ENCODE results near the gene ACAP1. TPM values are rescaled to one million over a fixed set of nuclear protein-coding genes. Genes with fewer than 3 reads are reported as not detected.

ACAP1 gene
- total and polyA plus RNA-seq, 9 of the 15 experiments (the other 6 are each of a cell fraction or from before 2014, with no cell fraction given) = 0.15 to 8.5 (median 2.4) TPM

GRCh38 chr17:7398612-7399011 is 62.3 kb downstream of the ACAP1 start:
- Histone ChIP-seq H3K9me1 (ENCODE audit: control insufficient read depth, insufficient read depth, low read length) (no peaks in the 10 kb centered on the region), H4K20me1 (replicated peaks; ENCODE audit: control insufficient read depth, insufficient read depth, low read length) (no peaks in the 10 kb centered on the region), H3K9ac (ENCODE audit: insufficient read depth in 1 of 2, low read depth in 2 of 2, low read length in 2 of 2) (no peak overlapping the region), H3K4me3 (no peak overlapping the region), H2AFZ (ENCODE audit: low read depth, low read length) (no peak overlapping the region), H3K9me3 (replicated peaks; ENCODE audit: control insufficient read depth, insufficient read depth, low read depth, low read length) (no peaks in the 10 kb centered on the region), H3K27me3 (ENCODE audit: control insufficient read depth in 2 of 2, insufficient read depth in 2 of 2, low read length in 2 of 2) (no peaks in the 10 kb centered on the region), H3K79me2 (ENCODE audit: control insufficient read depth, insufficient read depth, low read length) (peaks cover 8% of the 10 kb centered on the region; the same call in 2 of the 3 replicates), H3K36me3 (ENCODE audit: control insufficient read depth, insufficient read depth, low read length) (peaks cover 3% of the 10 kb centered on the region; the same call in 1 of the 3 replicates), H3K27ac (ENCODE audit: extremely low read depth, low read depth, low read length) (no peak overlapping the region), H3K4me1 (replicated peaks in 1 of 2; ENCODE audit: control insufficient read depth in 2 of 2, insufficient read depth in 2 of 2, low read length in 2 of 2) (peaks cover 9 to 29% of the 10 kb centered on the region in 2 experiments; a peak in 4 of 5 replicates), H3K4me2 (ENCODE audit: insufficient read depth, low read length) (no peak overlapping the region)
- ChIA-PET POLR2A (interaction anchor here (0.8 to 1.2 kb wide), 2 partner anchors 12 to 78 kb away, joined by 3 read pairs; no protein-coding TSS in a partner anchor), CTCF (ENCODE audit: low intra/inter-chr PET ratio) (no interaction called here)
- 70% methylated on average over 2 of the region's 2 CpGs for WGBS (ENCODE audit: insufficient coverage, low coverage, missing lambda C conversion rate)
- intact Hi-C loops (cut with micrococcal nuclease) (no loop called here), in situ Hi-C loops (cut with MboI) (no loop called here)
- ATAC-seq = no peak
- no peak for DNase-seq (ENCODE audit: extremely low read depth in 1 of 4, low spot score in 3 of 4)
- no TSS peak for BruUV-seq (replicated peaks)
- FAIRE-seq = no peak
- no peak for TF ChIP-seq POLR2G (IDR thresholded peaks at IDR 0.05; ENCODE audit: low read depth, low read length)
- peak; percentile 41 for TF ChIP-seq RBM25 (IDR thresholded peaks at IDR 0.05; ENCODE audit: low read depth, low read length, severe bottlenecking)
- TF ChIP-seq ZNF121 (CRISPR knock-in tag; conservative IDR thresholded peaks at IDR 0.05) = peak; percentile 85

Small RNA genes lying within 50 kb of the gene (small RNA-seq; reads per million reads assigned to genes)
- not detected for gene AC026954.2

Other genes starting within 250 kb of the ACAP1 start
Only the 7 nearest of the 35 such genes appear.
- 0.12 and 0.59 TPM in 2 replicates for gene YBX2, start 41.9 kb upstream of the ACAP1 start, total RNA-seq (2014; rRNA removed)
- gene YBX2, start 41.9 kb upstream of the ACAP1 start, total RNA-seq (2014; rRNA removed; fragmentation: Illumina TruSeq; extraction: Trizol) = not detected in 2 replicates
- gene YBX2, start 41.9 kb upstream of the ACAP1 start, total RNA-seq (2015; rRNA removed; fragmentation: Illumina TruSeq; extraction: Trizol) = not detected in 2 replicates
- 0.20 and 0.27 TPM in 2 replicates for gene YBX2, start 41.9 kb upstream of the ACAP1 start, total RNA-seq (2021)
- gene YBX2, start 41.9 kb upstream of the ACAP1 start, polyA plus RNA-seq (2011; rRNA removed) = not detected in 2 replicates
- not detected in 2 replicates for gene YBX2, start 41.9 kb upstream of the ACAP1 start, polyA plus RNA-seq (2014; fragmentation: Illumina TruSeq; extraction: Trizol)
- gene YBX2, start 41.9 kb upstream of the ACAP1 start, polyA plus RNA-seq (2014; fragmentation: Nextera tagmentation; extraction: Ambion mirVana) = not detected
- gene YBX2, start 41.9 kb upstream of the ACAP1 start, polyA plus RNA-seq (2014; rRNA removed) = 0.03 TPM in 1 of 2 replicates, not detected in the other
- gene EIF5A, start 28.9 kb upstream of the ACAP1 start, total RNA-seq (2014; rRNA removed) = 772 and 1,052 TPM in 2 replicates
- gene EIF5A, start 28.9 kb upstream of the ACAP1 start, total RNA-seq (2014; rRNA removed; fragmentation: Illumina TruSeq; extraction: Trizol) = 407 and 468 TPM in 2 replicates
- gene EIF5A, start 28.9 kb upstream of the ACAP1 start, total RNA-seq (2015; rRNA removed; fragmentation: Illumina TruSeq; extraction: Trizol) = 519 and 545 TPM in 2 replicates
- 939 and 976 TPM in 2 replicates for gene EIF5A, start 28.9 kb upstream of the ACAP1 start, total RNA-seq (2021)
- 752 and 898 TPM in 2 replicates for gene EIF5A, start 28.9 kb upstream of the ACAP1 start, polyA plus RNA-seq (2011; rRNA removed)
- gene EIF5A, start 28.9 kb upstream of the ACAP1 start, polyA plus RNA-seq (2014; fragmentation: Illumina TruSeq; extraction: Trizol) = 1,163 and 1,198 TPM in 2 replicates
- 10 to 100 TPM; 22.9 to 82.7 TPM for gene EIF5A, start 28.9 kb upstream of the ACAP1 start, polyA plus RNA-seq (2014; fragmentation: Nextera tagmentation; extraction: Ambion mirVana)
- 917 and 945 TPM in 2 replicates for gene EIF5A, start 28.9 kb upstream of the ACAP1 start, polyA plus RNA-seq (2014; rRNA removed)
- gene GPS2, start 21.2 kb upstream of the ACAP1 start, total RNA-seq (2014; rRNA removed) = 60.5 and 75.7 TPM in 2 replicates
- gene GPS2, start 21.2 kb upstream of the ACAP1 start, total RNA-seq (2014; rRNA removed; fragmentation: Illumina TruSeq; extraction: Trizol) = 35.6 and 37.0 TPM in 2 replicates
- 36.8 and 39.1 TPM in 2 replicates for gene GPS2, start 21.2 kb upstream of the ACAP1 start, total RNA-seq (2015; rRNA removed; fragmentation: Illumina TruSeq; extraction: Trizol)
- gene GPS2, start 21.2 kb upstream of the ACAP1 start, total RNA-seq (2021) = 41.8 and 43.7 TPM in 2 replicates
- 18.4 and 22.4 TPM in 2 replicates for gene GPS2, start 21.2 kb upstream of the ACAP1 start, polyA plus RNA-seq (2011; rRNA removed)
- gene GPS2, start 21.2 kb upstream of the ACAP1 start, polyA plus RNA-seq (2014; fragmentation: Illumina TruSeq; extraction: Trizol) = 58.9 and 61.5 TPM in 2 replicates
- 10 to 100 TPM; 18.3 to 21.1 TPM for gene GPS2, start 21.2 kb upstream of the ACAP1 start, polyA plus RNA-seq (2014; fragmentation: Nextera tagmentation; extraction: Ambion mirVana)
- gene GPS2, start 21.2 kb upstream of the ACAP1 start, polyA plus RNA-seq (2014; rRNA removed) = 45.6 and 47.6 TPM in 2 replicates
- gene NEURL4, start 7.2 kb upstream of the ACAP1 start, total RNA-seq (2014; rRNA removed) = 10.5 and 15.2 TPM in 2 replicates
- 5.9 and 8.3 TPM in 2 replicates for gene NEURL4, start 7.2 kb upstream of the ACAP1 start, total RNA-seq (2014; rRNA removed; fragmentation: Illumina TruSeq; extraction: Trizol)
- gene NEURL4, start 7.2 kb upstream of the ACAP1 start, total RNA-seq (2015; rRNA removed; fragmentation: Illumina TruSeq; extraction: Trizol) = 13.5 and 13.9 TPM in 2 replicates
- 29.8 and 37.4 TPM in 2 replicates for gene NEURL4, start 7.2 kb upstream of the ACAP1 start, total RNA-seq (2021)
- gene NEURL4, start 7.2 kb upstream of the ACAP1 start, polyA plus RNA-seq (2011; rRNA removed) = 11.5 and 18.4 TPM in 2 replicates
- gene NEURL4, start 7.2 kb upstream of the ACAP1 start, polyA plus RNA-seq (2014; fragmentation: Illumina TruSeq; extraction: Trizol) = 18.0 and 19.7 TPM in 2 replicates
- gene NEURL4, start 7.2 kb upstream of the ACAP1 start, polyA plus RNA-seq (2014; fragmentation: Nextera tagmentation; extraction: Ambion mirVana) = under 1 TPM; 0.08 to 0.39 TPM
- gene NEURL4, start 7.2 kb upstream of the ACAP1 start, polyA plus RNA-seq (2014; rRNA removed) = 23.9 and 25.3 TPM in 2 replicates
- 2.6 and 2.7 TPM in 2 replicates for gene KCTD11, start 15.6 kb downstream of the ACAP1 start, total RNA-seq (2014; rRNA removed)
- gene KCTD11, start 15.6 kb downstream of the ACAP1 start, total RNA-seq (2014; rRNA removed; fragmentation: Illumina TruSeq; extraction: Trizol) = 1.2 and 1.3 TPM in 2 replicates
- gene KCTD11, start 15.6 kb downstream of the ACAP1 start, total RNA-seq (2015; rRNA removed; fragmentation: Illumina TruSeq; extraction: Trizol) = 1.4 and 1.5 TPM in 2 replicates
- gene KCTD11, start 15.6 kb downstream of the ACAP1 start, total RNA-seq (2021) = 3.0 and 3.2 TPM in 2 replicates
- gene KCTD11, start 15.6 kb downstream of the ACAP1 start, polyA plus RNA-seq (2011; rRNA removed) = 2.6 and 2.7 TPM in 2 replicates
- 2.4 and 2.9 TPM in 2 replicates for gene KCTD11, start 15.6 kb downstream of the ACAP1 start, polyA plus RNA-seq (2014; fragmentation: Illumina TruSeq; extraction: Trizol)
- gene KCTD11, start 15.6 kb downstream of the ACAP1 start, polyA plus RNA-seq (2014; fragmentation: Nextera tagmentation; extraction: Ambion mirVana) = under 1 TPM in 1 of 2 experiments, not detected in 1; 0.01 TPM
- 2.6 and 2.8 TPM in 2 replicates for gene KCTD11, start 15.6 kb downstream of the ACAP1 start, polyA plus RNA-seq (2014; rRNA removed)
- gene TMEM95, start 18.6 kb downstream of the ACAP1 start, total RNA-seq (2014; rRNA removed) = not detected in 2 replicates
- gene TMEM95, start 18.6 kb downstream of the ACAP1 start, total RNA-seq (2014; rRNA removed; fragmentation: Illumina TruSeq; extraction: Trizol) = not detected in 2 replicates
- not detected in 2 replicates for gene TMEM95, start 18.6 kb downstream of the ACAP1 start, total RNA-seq (2015; rRNA removed; fragmentation: Illumina TruSeq; extraction: Trizol)
- not detected in 2 replicates for gene TMEM95, start 18.6 kb downstream of the ACAP1 start, total RNA-seq (2021)
- gene TMEM95, start 18.6 kb downstream of the ACAP1 start, polyA plus RNA-seq (2011; rRNA removed) = not detected in 2 replicates
- not detected in 2 replicates for gene TMEM95, start 18.6 kb downstream of the ACAP1 start, polyA plus RNA-seq (2014; fragmentation: Illumina TruSeq; extraction: Trizol)
- not detected for gene TMEM95, start 18.6 kb downstream of the ACAP1 start, polyA plus RNA-seq (2014; fragmentation: Nextera tagmentation; extraction: Ambion mirVana)
- gene TMEM95, start 18.6 kb downstream of the ACAP1 start, polyA plus RNA-seq (2014; rRNA removed) = not detected in 2 replicates
- gene TNK1, start 44.6 kb downstream of the ACAP1 start, total RNA-seq (2014; rRNA removed) = 2.1 and 3.2 TPM in 2 replicates
- gene TNK1, start 44.6 kb downstream of the ACAP1 start, total RNA-seq (2014; rRNA removed; fragmentation: Illumina TruSeq; extraction: Trizol) = 1.1 and 1.2 TPM in 2 replicates
- gene TNK1, start 44.6 kb downstream of the ACAP1 start, total RNA-seq (2015; rRNA removed; fragmentation: Illumina TruSeq; extraction: Trizol) = 1.5 and 2.6 TPM in 2 replicates
- 5.2 and 5.5 TPM in 2 replicates for gene TNK1, start 44.6 kb downstream of the ACAP1 start, total RNA-seq (2021)
- gene TNK1, start 44.6 kb downstream of the ACAP1 start, polyA plus RNA-seq (2011; rRNA removed) = 3.0 and 7.3 TPM in 2 replicates
- gene TNK1, start 44.6 kb downstream of the ACAP1 start, polyA plus RNA-seq (2014; fragmentation: Illumina TruSeq; extraction: Trizol) = 2.8 and 3.8 TPM in 2 replicates
- gene TNK1, start 44.6 kb downstream of the ACAP1 start, polyA plus RNA-seq (2014; fragmentation: Nextera tagmentation; extraction: Ambion mirVana) = under 1 TPM; 0.28 to 0.41 TPM
- 4.2 and 6.8 TPM in 2 replicates for gene TNK1, start 44.6 kb downstream of the ACAP1 start, polyA plus RNA-seq (2014; rRNA removed)

Measured in K562 (cell line).